H1 (cell line): ENCODE results near the gene LGR4. TPM values are rescaled to one million over a fixed set of nuclear protein-coding genes. Genes with fewer than 3 reads are reported as not detected.

Experiments
- CTCF ChIA-PET: fragments of 300-600 bp; sonication (Branson Sonifier 250); formaldehyde crosslinking; loops from one replicate; lab custom pipeline; 2021; ENCODE audit not compliant: partially characterized antibody; lab: Charles Lee
- POLR2A ChIA-PET: fragments of 300-600 bp; sonication (Branson Sonifier 250); formaldehyde crosslinking; loops from one replicate; lab custom pipeline; 2021; ENCODE audit warnings: inconsistent platforms; ENCODE audit not compliant: partially characterized antibody; lab: Charles Lee
- DNase-seq, 2 experiments: peaks; one replicate each; pipeline versions ENCODE4 v3.0.0 to v3.0.0-alpha.2; 2010 to 2022; ENCODE audit warnings: low spot score in 2 of 2, low read depth in 1 of 2, mixed read lengths in 1 of 2
- FAIRE-seq: peaks from 2 replicates; lab custom pipeline; 2011; peaks lifted over from hg19 to GRCh38; lab: Jason Lieb, UNC
- H2AFZ ChIP-seq: 2 replicates; pipeline ENCODE4 v1.8.1; 2012; ENCODE audit warnings: low read length, inconsistent platforms
- H2AK5ac ChIP-seq: 2 replicates; pipeline ENCODE4 v1.6.1; 2013; ENCODE audit warnings: low read depth, low read length
- H2BK120ac ChIP-seq: replicated peaks from 2 replicates; pipeline ENCODE3; 2013; ENCODE audit warnings: low read depth, low read length, inconsistent platforms
- H2BK12ac ChIP-seq: 2 replicates; pipeline ENCODE4 v1.6.1; 2013; ENCODE audit warnings: low read depth, low read length
- H2BK15ac ChIP-seq: 2 replicates; pipeline ENCODE4 v1.6.1; 2013; ENCODE audit warnings: low read length
- H2BK20ac ChIP-seq: 2 replicates; pipeline ENCODE4 v1.6.1; 2013; ENCODE audit warnings: low read length
- H2BK5ac ChIP-seq: 2 replicates; pipeline ENCODE4 v1.6.1; 2013; ENCODE audit warnings: low read depth, low read length
- H3K14ac ChIP-seq: 2 replicates; pipeline ENCODE4 v1.6.1; 2013; ENCODE audit warnings: inconsistent platforms; ENCODE audit not compliant: insufficient read length
- H3K18ac ChIP-seq: 2 replicates; pipeline ENCODE4 v1.6.1; 2013; ENCODE audit warnings: low read length; ENCODE audit errors: extremely low read depth
- H3K23ac ChIP-seq: 2 replicates; pipeline ENCODE4 v1.6.1; 2013; ENCODE audit warnings: inconsistent platforms; ENCODE audit not compliant: insufficient read length
- H3K23me2 ChIP-seq: 2 replicates; pipeline ENCODE4 v1.6.1; 2013; ENCODE audit warnings: low read depth, low read length
- H3K27ac ChIP-seq: 2 replicates; pipeline ENCODE4 v1.6.1; 2011; ENCODE audit warnings: low read depth, low read length, inconsistent platforms
- H3K27me3 ChIP-seq, 4 experiments: replicated peaks in 1 of 4; 1 replicate in 1 of 4; 2 replicates in 3 of 4; pipeline versions ENCODE4 v1.6.1 to v1.8.1; 2011 to 2013; ENCODE audit warnings: low read length in 3 of 4, mild to moderate bottlenecking in 3 of 4, inconsistent platforms in 2 of 4, mixed read lengths in 2 of 4, moderate library complexity in 1 of 4; ENCODE audit not compliant: control insufficient read depth in 3 of 4, insufficient read depth in 3 of 4; ENCODE audit errors: extremely low read depth in 1 of 4
- H3K36me3 ChIP-seq, 4 experiments: 2 replicates each; pipeline versions ENCODE4 v1.6.1 to v1.8.1; 2011 to 2013; ENCODE audit warnings: mild to moderate bottlenecking in 4 of 4, low read length in 3 of 4, moderate library complexity in 2 of 4, control low read depth in 1 of 4, inconsistent platforms in 1 of 4; ENCODE audit not compliant: insufficient read depth in 4 of 4, control insufficient read depth in 2 of 4
- H3K4ac ChIP-seq: replicated peaks from 2 replicates; pipeline ENCODE3; 2013; ENCODE audit warnings: low read length, low read depth, mixed read lengths, inconsistent platforms; ENCODE audit not compliant: insufficient read length
- H3K4me1 ChIP-seq, 4 experiments: replicated peaks in 1 of 4; 1 replicate in 1 of 4; 2 replicates in 3 of 4; pipeline versions ENCODE4 v1.6.1 to v1.8.1; 2011 to 2013; ENCODE audit warnings: low read length in 3 of 4, inconsistent platforms in 2 of 4, mixed read lengths in 1 of 4; ENCODE audit not compliant: insufficient read depth in 4 of 4, control insufficient read depth in 3 of 4
- H3K4me2 ChIP-seq, 2 experiments: 2 replicates each; pipeline versions ENCODE4 v1.6.1 to v1.8.1; 2011 to 2013; ENCODE audit warnings: low read depth in 2 of 2, low read length in 2 of 2, control low read depth in 1 of 2, inconsistent platforms in 1 of 2, mild to moderate bottlenecking in 1 of 2; ENCODE audit not compliant: insufficient read depth in 1 of 2
- H3K4me3 ChIP-seq, 4 experiments: fragments of 200-600, 300-600 bp in 1 of 4; sonication (generic), shearing (Covaris generic), sonication (Bioruptor Twin) in 1 of 4; 2 replicates each; pipeline versions ENCODE4 v1.5.1 to v1.8.1; 2011 to 2016; ENCODE audit warnings: low read length in 4 of 4, low read depth in 3 of 4, control low read depth in 2 of 4, inconsistent platforms in 2 of 4, mild to moderate bottlenecking in 2 of 4, mixed read lengths in 1 of 4, moderate library complexity in 1 of 4; ENCODE audit not compliant: insufficient read depth in 2 of 4; ENCODE audit errors: extremely low read depth in 1 of 4
- H3K56ac ChIP-seq: replicated peaks from 2 replicates; pipeline ENCODE3; 2013; ENCODE audit warnings: low read depth, mild to moderate bottlenecking, mixed read lengths, low read length, inconsistent platforms; ENCODE audit not compliant: insufficient read length
- H3K79me1 ChIP-seq: 2 replicates; pipeline ENCODE4 v1.6.1; 2013; ENCODE audit warnings: low read depth, low read length, control low read depth
- H3K79me2 ChIP-seq, 2 experiments: 2 replicates each; pipeline versions ENCODE4 v1.6.1 to v1.8.1; 2012 to 2013; ENCODE audit warnings: low read length in 2 of 2, mild to moderate bottlenecking in 2 of 2, inconsistent platforms in 1 of 2; ENCODE audit not compliant: insufficient read depth in 2 of 2, control insufficient read depth in 1 of 2
- H3K9ac ChIP-seq, 4 experiments: replicated peaks in 1 of 4; 1 replicate in 1 of 4; 2 replicates in 3 of 4; pipeline versions ENCODE4 v1.6.1 to v1.8.1; 2011 to 2013; ENCODE audit warnings: low read depth in 3 of 4, low read length in 3 of 4, control low read depth in 2 of 4, mild to moderate bottlenecking in 2 of 4, moderate library complexity in 2 of 4, inconsistent platforms in 1 of 4; ENCODE audit errors: extremely low read depth in 1 of 4
- H3K9me3 ChIP-seq, 2 experiments: 2 replicates each; pipeline versions ENCODE4 v1.6.1 to v1.8.1; 2012 to 2013; ENCODE audit warnings: mild to moderate bottlenecking in 2 of 2, moderate library complexity in 2 of 2, control low read depth in 1 of 2, inconsistent platforms in 1 of 2, low read depth in 1 of 2, low read length in 1 of 2, mixed read lengths in 1 of 2; ENCODE audit not compliant: insufficient read depth in 2 of 2
- H4K20me1 ChIP-seq, 2 experiments: replicated peaks in 1 of 2; 2 replicates each; pipeline versions ENCODE3 to v1.8.1; 2011 to 2013; ENCODE audit warnings: inconsistent platforms in 2 of 2, low read length in 2 of 2, mild to moderate bottlenecking in 1 of 2; ENCODE audit not compliant: insufficient read depth in 2 of 2, control insufficient read depth in 1 of 2
- H4K5ac ChIP-seq: 2 replicates; pipeline ENCODE4 v1.6.1; 2013; ENCODE audit warnings: low read length, low read depth, mixed read lengths, inconsistent platforms; ENCODE audit not compliant: insufficient read length
- H4K8ac ChIP-seq: 2 replicates; pipeline ENCODE4 v1.8.0; 2013; ENCODE audit warnings: mild to moderate bottlenecking, moderate library complexity, low read length, inconsistent platforms; ENCODE audit not compliant: insufficient read depth; ENCODE audit errors: extremely low read depth
- H4K91ac ChIP-seq: replicated peaks from 2 replicates; pipeline ENCODE3; 2013; ENCODE audit warnings: low read length, mixed read lengths, inconsistent platforms; ENCODE audit not compliant: insufficient read length
- ASH2L ChIP-seq: fragments of 200-600, 300-600 bp; sonication (generic); IDR thresholded peaks from one replicate; pipeline ENCODE4 v1.7.1; 2017; ENCODE audit warnings: low read length
- RAD21 ChIP-seq, 2 experiments: IDR thresholded peaks in 1 of 2; conservative IDR thresholded peaks in 1 of 2; 2 replicates each; pipeline ENCODE4 v1.6.1; 2011; ENCODE audit warnings: low read depth in 2 of 2, low read length in 2 of 2, improper control_type of control experiment in 1 of 2, inconsistent platforms in 1 of 2, mild to moderate bottlenecking in 1 of 2, moderate library complexity in 1 of 2
- SIRT6 ChIP-seq: IDR thresholded peaks from one replicate; pipeline ENCODE4 v1.7.1; 2012; ENCODE audit warnings: low read length, inconsistent platforms
- SIX5 ChIP-seq: IDR thresholded peaks from 2 replicates; pipeline ENCODE4 v1.6.1; 2011; ENCODE audit warnings: mild to moderate bottlenecking, low read depth, low read length
- TBP ChIP-seq: IDR thresholded peaks from 2 replicates; pipeline ENCODE4 v1.6.1; 2011; ENCODE audit warnings: low read depth, low read length, improper control_type of control experiment
- WGBS, 2 experiments: shearing (Covaris generic) in 1 of 2; methylation state at CpG; one replicate each; pipeline versions ENCODE4 v1.1.6 to v1.1.7; 2013 to 2015; ENCODE audit warnings: low lambda C conversion rate in 2 of 2, mixed read lengths in 2 of 2, inconsistent platforms in 1 of 2, low coverage in 1 of 2, missing lambda C conversion rate in 1 of 2; ENCODE audit not compliant: insufficient replicate concordance in 2 of 2, insufficient coverage in 1 of 2, insufficient read length in 1 of 2; ENCODE audit errors: extremely low coverage in 1 of 2, missing lambda C conversion rate in 1 of 2; 5-methylcytosine and 5-hydroxymethylcytosine counted together
- polyA plus RNA-seq, 7 experiments: library from polyadenylated mRNA; depleted of rRNA in 3 of 7; stranded (reverse) in 5 of 7; unstranded in 2 of 7; fragments of >200 nt in 5 of 7; fragments of 200-250 nt in 2 of 7; gene quantifications; 1 replicate in 5 of 7; 2 replicates in 1 of 7; 4 replicates in 1 of 7; pipeline versions ENCODE4 v1.2.1 to v1.2.3, GENCODE V29; 2011 to 2013; ENCODE audit warnings: missing spikeins in 2 of 7, mixed read lengths in 2 of 7
- total RNA-seq: library from RNA; stranded (reverse); fragmentation: NEBNext Ultra II Directional; extraction: Animal tissue kit (Norgen Biotek cat#: 25700); gene quantifications from 2 replicates; pipeline ENCODE4 v1.2.1, GENCODE V29; 2021
- TF ChIP-seq, protein P1 (sequence below): IDR thresholded peaks from 2 replicates; pipeline ENCODE4 v1.6.1; 2011; ENCODE audit warnings: low read depth, mild to moderate bottlenecking, low read length; ENCODE audit not compliant: insufficient read depth
- TF ChIP-seq, protein P2 (sequence below): IDR thresholded peaks from 2 replicates; pipeline ENCODE4 v1.6.1; 2012; ENCODE audit warnings: inconsistent platforms

LGR4 gene
- total and polyA plus RNA-seq, 2 of the 8 experiments (the other 6 are each of a cell fraction or from before 2014, with no cell fraction given) = 26.6 to 61.7 TPM

DNA sequence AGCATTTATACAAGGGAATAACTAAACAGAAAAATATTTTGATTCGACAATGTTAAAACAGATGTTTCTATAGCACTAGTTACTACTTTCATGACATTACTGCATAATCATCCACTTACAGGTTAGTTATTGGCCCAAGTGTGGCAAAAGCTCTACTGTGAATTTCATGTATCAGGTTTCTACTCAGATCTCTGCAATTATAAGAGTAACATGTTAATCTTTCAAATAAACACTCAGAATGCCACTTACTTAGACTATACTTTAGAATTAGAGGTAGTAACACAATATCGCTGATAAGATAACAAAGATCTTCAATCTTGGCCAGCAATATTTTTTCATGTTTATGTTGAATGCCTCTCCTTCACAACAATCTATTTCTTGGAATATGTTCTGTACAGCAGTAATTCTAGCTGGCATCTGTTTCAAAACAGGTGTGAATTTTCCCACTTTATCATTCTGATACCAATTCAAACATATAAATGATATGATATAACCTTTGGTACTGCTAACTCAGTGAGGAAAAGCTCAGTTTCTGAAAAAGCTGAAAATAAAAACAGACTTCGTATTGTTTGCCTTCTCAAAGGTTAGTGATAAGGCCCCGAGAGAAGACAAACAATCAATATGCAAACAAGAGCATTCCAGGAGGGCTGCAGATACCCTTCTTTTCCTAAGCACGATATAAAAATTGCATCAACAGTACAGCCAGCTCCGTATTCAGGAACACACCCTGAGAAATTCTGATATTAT is 98.6 kb downstream of the LGR4 start:
- FAIRE-seq = no peak
- Histone ChIP-seq H3K27me3 (no peaks in the 10 kb centered on the region), H2BK20ac (no peak overlapping the region), H2AK5ac (no peak overlapping the region), H3K27ac (no peak overlapping the region), H3K79me2 (no peaks in the 10 kb centered on the region), H3K56ac (no peak overlapping the region), H2BK15ac (no peak overlapping the region), H4K20me1 (peaks cover 0 to 2% of the 10 kb centered on the region in 2 experiments), H2BK5ac (no peak overlapping the region), H3K4ac (no peak overlapping the region), H3K9ac (no peak overlapping the region), H3K79me1 (no peaks in the 10 kb centered on the region), H3K14ac (no peak overlapping the region), H3K23ac (no peak overlapping the region), H4K5ac (no peak overlapping the region), H3K23me2 (no peaks in the 10 kb centered on the region), H2AFZ (no peak overlapping the region), H2BK120ac (no peak overlapping the region), H3K4me1 (no peaks in the 10 kb centered on the region), H3K4me2 (no peak overlapping the region), H4K91ac (no peak overlapping the region), H3K18ac (no peak overlapping the region), H3K9me3 (no peaks in the 10 kb centered on the region), H4K8ac (no peak overlapping the region), H3K36me3 (peaks cover 2 to 93% (median 32%) of the 10 kb centered on the region in 4 experiments; a peak in 7 of 8 replicates), H2BK12ac (no peak overlapping the region), H3K4me3 (no peak overlapping the region)
- ChIA-PET POLR2A (interaction anchor here (0.8 to 2.1 kb wide), 2 partner anchors 11 to 13 kb away, joined by 3 to 8 read pairs; partner anchors contain the start of gene CCDC34), CTCF (interaction anchor here (1.0 to 8.1 kb wide), 8 partner anchors 8 to 189 kb away, joined by 3 to 55 read pairs (median 3); no protein-coding TSS in a partner anchor)
- TF ChIP-seq, protein P1, sequence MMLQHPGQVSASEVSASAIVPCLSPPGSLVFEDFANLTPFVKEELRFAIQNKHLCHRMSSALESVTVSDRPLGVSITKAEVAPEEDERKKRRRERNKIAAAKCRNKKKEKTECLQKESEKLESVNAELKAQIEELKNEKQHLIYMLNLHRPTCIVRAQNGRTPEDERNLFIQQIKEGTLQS = no peak
- TF ChIP-seq SIX5 (no peak), ASH2L (no peak), SIRT6 (no peak), RAD21 (IDR thresholded peaks at IDR 0.05 in 1 of 2, conservative IDR thresholded peaks at IDR 0.05 in 1 of 2; ENCODE audit: low read depth in 2 of 2, low read length in 2 of 2) (no peak), TBP (no peak)
- TF ChIP-seq, protein P2, sequence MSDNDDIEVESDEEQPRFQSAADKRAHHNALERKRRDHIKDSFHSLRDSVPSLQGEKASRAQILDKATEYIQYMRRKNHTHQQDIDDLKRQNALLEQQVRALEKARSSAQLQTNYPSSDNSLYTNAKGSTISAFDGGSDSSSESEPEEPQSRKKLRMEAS = no peak
- no peak for DNase-seq
- WGBS, 2 experiments = 83% methylated on average over 6 of the region's 6 CpGs; no CpG with 5 or more reads in 1 of the 2 experiments
